Fibroblast of skin of scalp (primary cell): ENCODE results near the gene RNU7-1.

Source experiments
- DNase-seq: peaks from one replicate; pipeline ENCODE4 v3.0.0-alpha.2; 2013

The RNU7-1 gene

DNA sequence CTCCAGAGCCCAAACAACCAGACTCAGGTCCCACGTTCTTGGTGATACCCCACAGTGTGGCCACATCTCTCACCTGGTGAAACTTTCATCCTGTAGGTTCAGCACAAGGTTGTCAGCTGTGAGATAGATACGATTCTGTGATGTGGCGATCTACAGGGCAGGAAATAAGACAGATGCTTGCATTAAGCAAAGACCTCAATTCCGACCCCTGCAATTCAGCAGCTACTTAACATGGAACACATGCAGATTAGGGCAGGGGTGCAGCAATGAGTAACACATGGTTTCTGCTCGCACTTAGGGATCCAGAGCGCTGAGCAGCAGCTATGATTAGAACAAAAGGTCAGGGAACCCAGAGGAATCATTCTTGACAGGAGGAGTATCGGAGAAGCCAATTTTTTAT is 22.7 kb downstream of the RNU7-1 start:
- DNase-seq, result no peak

DNA sequence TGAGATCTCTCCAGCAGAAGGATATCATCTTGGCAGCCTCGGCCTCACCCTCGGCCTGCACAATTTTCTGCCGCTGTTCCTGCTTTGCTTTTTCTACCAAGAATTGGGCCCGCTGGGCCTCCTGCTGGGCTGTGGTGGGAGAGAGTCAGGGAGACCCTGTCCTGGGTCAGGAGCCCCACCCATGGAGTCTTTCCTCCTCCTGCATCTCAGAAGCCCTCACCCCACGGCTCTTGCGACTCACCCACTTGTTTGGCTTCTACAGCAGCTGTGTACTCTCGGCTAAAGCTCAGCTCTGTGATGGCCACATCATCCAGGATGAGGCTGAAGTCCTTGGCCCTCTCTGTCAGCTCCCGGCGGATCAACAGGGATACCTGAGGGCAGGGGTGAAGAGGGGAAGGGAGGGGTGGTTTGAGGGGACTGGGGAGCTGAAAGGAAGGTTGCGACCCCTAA is 24.1 kb downstream of the RNU7-1 start:
- DNase-seq, result no peak

DNA sequence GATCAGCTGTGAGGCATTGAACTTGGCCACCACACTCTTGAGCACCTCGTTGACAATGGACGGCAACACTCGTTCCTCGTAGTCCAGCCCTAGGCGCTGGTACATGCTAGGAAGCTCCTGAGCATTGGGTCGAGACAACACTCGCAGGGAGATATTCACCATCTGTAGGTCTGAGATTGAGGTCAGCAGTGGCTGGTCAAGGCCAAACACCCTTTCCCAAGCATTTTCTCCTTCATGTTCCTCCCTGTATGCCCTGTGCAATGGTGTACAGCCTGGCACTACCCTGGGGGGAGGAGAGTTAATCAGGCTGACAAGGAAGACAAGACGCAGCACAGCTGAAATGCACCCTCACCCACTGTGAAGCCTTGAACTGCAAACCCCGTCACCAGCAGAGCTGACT is 24.8 kb downstream of the RNU7-1 start:
- no peak for DNase-seq

GRCh38 chr12:6970096-6970527 is 26.5 kb downstream of the RNU7-1 start:
- DNase-seq, result no peak

- DNase-seq, result no peak
These were observed 30.6 kb downstream of the RNU7-1 start for GRCh38 chr12:6974180-6974579.

- no peak for DNase-seq
These were observed 31.8 kb downstream of the RNU7-1 start for GRCh38 chr12:6975297-6976032.

- no peak for DNase-seq
These were observed 34.0 kb downstream of the RNU7-1 start for GRCh38 chr12:6977653-6978052.

DNA sequence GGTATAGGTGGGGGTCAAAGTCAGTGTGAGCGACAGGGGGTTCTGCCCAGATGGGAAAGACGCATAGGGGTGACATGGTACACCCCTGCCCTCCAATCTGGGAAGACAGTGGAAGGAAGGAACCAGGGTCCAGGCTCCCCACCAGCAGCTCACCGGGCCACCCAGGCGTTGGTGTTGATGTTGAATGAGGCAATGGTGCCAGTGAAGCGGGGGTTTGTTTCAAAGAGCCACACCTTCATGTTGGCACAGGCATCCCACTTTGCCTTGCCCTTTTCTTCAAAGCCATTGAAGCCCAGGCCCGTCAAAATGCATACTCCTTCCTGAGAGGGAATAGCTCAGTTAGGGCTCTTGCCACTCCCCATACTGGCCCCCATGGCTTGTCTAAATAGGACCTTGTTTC is 34.6 kb downstream of the RNU7-1 start:
- no peak for DNase-seq

GRCh38 chr12:6978611-6979011 is 35.0 kb downstream of the RNU7-1 start:
- DNase-seq, result no peak

DNA sequence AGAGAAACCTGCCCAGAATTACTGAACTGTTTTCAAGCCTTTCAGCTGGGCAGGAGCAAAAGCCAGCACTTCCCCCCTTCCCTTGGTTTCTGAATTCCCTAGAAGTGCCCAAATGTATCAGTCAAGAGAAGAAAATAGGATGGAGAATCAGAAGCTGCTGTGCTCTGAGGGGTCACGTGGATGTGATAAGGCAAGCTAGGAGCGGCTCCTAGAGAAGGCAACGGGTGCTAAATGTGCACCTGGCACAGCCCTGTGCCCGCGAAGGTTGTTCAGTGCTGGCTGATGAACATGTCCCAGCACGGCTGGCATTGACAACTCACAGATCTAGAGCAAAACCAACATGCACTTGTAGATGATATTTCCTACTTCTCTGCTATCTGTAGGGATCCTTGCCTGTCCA is 35.4 kb downstream of the RNU7-1 start:
- no peak for DNase-seq

GRCh38 chr12:6979453-6979852 is 35.8 kb downstream of the RNU7-1 start:
- no peak for DNase-seq

- no peak for DNase-seq
These were observed 36.5 kb downstream of the RNU7-1 start for GRCh38 chr12:6980075-6980474.

DNA sequence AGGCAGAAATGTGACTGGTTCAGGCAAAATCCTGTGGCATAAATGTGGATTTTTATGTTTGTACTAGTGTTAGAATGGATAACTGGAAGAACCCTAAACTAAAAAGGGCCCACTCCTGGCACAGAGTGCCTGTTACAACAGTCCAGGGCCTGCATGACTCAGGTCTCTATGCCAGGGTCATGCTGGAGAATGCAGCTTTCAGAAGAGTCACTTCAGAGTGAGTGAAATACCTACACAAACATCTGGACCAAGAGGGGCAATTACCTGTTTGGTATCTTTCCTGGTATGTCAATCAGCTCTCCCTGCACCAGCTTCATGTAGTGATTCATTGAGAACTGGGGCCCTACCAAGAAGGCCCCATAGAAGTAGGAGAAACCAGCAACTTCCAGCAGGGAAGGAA is 37.1 kb downstream of the RNU7-1 start:
- no peak for DNase-seq

DNA sequence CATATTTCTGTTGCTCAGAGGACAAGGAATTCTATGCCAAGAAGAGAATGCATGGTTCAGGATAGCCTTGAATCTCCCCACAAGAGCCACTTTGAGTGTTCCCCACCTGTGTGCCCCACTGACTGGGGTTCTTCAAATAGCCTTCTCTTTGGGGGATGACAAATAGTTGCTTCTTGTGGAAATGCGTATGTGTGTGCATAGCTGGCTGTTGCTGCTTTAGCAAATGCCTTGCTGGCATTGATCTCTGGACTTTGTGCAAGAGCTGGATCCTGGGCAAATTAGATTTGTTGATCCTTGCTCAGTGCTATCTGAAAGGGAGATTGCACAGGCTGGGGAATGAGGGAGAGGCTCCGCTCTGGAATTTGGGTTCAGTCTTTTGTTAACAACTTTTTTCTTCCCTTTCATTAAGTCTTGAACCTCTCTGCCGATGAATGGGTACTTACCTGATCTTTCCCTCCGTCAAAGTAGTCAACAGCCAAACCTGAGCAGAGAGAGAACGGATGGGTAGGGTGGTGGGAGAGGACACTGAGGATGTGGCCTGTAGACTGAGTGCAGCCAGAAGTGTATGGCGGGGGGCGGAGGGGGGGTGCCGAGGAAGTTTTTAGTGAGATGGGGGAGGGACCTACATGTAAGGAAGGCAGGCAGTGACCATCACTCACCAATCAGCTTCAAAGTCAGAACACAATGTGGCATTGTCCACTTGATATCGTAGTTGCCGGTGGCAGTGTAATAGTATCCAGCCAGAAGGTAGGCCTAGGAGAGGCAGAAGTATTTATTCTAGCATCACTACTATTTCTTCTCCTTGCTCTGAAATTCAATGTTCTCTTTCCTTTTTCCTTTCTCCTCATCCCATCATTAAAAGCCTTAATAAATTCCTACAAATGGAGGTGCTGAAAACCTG is 37.8 kb downstream of the RNU7-1 start:
- DNase-seq, result no peak

DNA sequence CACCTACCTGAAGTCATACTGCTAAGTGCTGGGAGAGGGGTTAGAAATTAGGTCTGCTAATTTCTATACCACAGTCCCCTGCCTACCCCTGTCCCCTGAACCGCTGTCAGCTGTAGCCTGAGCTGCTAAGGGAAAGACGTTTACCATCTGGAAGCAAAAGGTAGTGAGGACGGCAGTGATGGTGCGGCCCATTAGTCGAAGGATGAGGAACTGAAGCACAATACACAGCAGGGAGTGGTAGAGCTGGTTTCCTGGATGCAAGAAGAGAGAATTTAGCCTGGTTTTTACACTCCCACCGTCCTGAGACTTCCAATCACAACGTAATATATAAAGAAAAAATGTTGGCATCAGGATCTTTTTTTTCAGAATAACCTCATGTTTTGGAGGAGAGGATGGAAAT is 38.9 kb downstream of the RNU7-1 start:
- no peak for DNase-seq

DNA sequence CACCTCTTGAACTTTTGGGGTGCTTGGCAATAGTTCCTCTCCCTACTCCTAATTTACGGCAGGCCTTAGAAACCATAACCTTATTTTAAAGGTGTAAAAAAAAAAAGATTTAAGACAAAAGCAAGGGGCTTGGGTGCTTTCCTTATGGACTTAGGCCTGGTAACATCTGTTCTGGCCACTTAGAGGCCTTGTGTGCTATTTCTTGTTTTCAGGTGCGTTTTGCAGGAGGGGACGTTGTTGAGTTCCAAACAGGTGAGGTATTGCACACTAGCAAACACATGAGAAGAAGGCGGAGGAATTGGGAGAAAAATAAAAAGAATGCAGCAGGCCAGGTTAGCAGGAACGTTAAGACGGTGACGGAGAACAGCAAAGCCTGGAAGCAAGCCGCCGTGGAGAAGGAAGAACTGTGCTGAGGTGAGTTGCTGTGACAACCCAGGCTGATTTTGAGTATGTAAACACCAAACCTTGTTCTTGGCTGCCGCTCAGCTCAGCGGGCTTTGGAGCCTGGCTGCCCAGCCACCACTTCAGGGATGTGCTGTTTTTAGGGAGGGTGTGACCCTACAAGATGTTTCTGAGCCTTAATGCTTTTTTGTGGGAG is 44.4 kb downstream of the RNU7-1 start:
- DNase-seq, result no peak
